ENCODE measurements around the gene MGAT3.
A peak's percentile ranks its signal among the peaks of the same experiment; 100 is the strongest.

MGAT3 gene

GRCh38 chr22:39429186-39429585 is 27.6 kb upstream of the MGAT3 start:
- no peak for DNase-seq

GRCh38 chr22:39429916-39430575 is 26.8 kb upstream of the MGAT3 start:
- DNase-seq = no peak

- no peak for DNase-seq
Observed at GRCh38 chr22:39430576-39431150, 26.1 kb upstream of the MGAT3 start.

- DNase-seq = no peak
Observed at GRCh38 chr22:39431216-39431801, 25.5 kb upstream of the MGAT3 start.

- DNase-seq = no peak
Observed at GRCh38 chr22:39431821-39432251, 25.0 kb upstream of the MGAT3 start.

GRCh38 chr22:39432361-39432811 is 24.4 kb upstream of the MGAT3 start:
- DNase-seq = no peak

GRCh38 chr22:39433476-39434242 is 23.2 kb upstream of the MGAT3 start:
- no peak for DNase-seq

- DNase-seq = no peak
Observed at GRCh38 chr22:39434243-39434653, 22.6 kb upstream of the MGAT3 start.

- DNase-seq = no peak
Observed at GRCh38 chr22:39434721-39435120, 22.1 kb upstream of the MGAT3 start.

- DNase-seq = no peak
Observed at GRCh38 chr22:39435616-39436015, 21.2 kb upstream of the MGAT3 start.

GRCh38 chr22:39437791-39438704 is 18.8 kb upstream of the MGAT3 start:
- no peak for DNase-seq

GRCh38 chr22:39439170-39439569 is 17.6 kb upstream of the MGAT3 start:
- peak in 1 of 2 donors; percentile 26 for DNase-seq

GRCh38 chr22:39443398-39443797 is 13.4 kb upstream of the MGAT3 start:
- no peak for DNase-seq

GRCh38 chr22:39444247-39444800 is 12.5 kb upstream of the MGAT3 start:
- no peak for DNase-seq

- no peak for DNase-seq
Observed at GRCh38 chr22:39444937-39445465, 11.8 kb upstream of the MGAT3 start.

- no peak for DNase-seq
Observed at GRCh38 chr22:39445678-39446077, 11.1 kb upstream of the MGAT3 start.

- no peak for DNase-seq
Observed at GRCh38 chr22:39446239-39446721, 10.5 kb upstream of the MGAT3 start.

- DNase-seq = no peak
Observed at GRCh38 chr22:39448205-39449054, 8.4 kb upstream of the MGAT3 start.

- DNase-seq = no peak
Observed at GRCh38 chr22:39449708-39450107, 7.1 kb upstream of the MGAT3 start.

- no peak for DNase-seq
Observed at GRCh38 chr22:39450258-39450955, 6.4 kb upstream of the MGAT3 start.

All from CD4-positive, alpha-beta T cell treated with Interleukin-4 for 1 hour (primary cell).